Hepatic stellate cell (primary cell): Measurements from ENCODE around the gene PVALEF.
"Not testable (repeated sequence)": the region's sequence is repeated elsewhere in the genome, so short reads cannot be mapped to it uniquely, and the experiment has no call there.

ENCODE experiments used
- DNase-seq: peaks from one replicate; pipeline ENCODE4 v3.0.0; 2011; ENCODE audit warnings: low spot score

PVALEF gene

DNA sequence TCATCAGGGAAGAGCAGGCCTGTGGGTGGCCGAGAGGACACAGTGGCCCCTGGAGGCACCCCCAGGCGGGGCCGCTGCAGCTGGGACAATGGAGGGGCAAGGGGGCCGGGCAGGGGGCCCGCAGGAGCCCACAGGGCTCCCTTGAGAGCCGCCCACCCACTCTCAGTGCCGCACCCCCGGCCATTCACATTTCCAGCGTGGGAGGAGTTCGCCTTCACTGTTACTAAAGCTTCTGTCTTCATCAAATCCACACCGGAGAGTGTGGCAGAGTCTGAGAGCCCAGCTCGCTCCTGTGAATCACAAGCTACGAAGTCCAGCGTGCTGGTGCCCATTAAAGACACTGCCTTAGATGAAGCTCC, 20.9 kb upstream of the PVALEF start:
- DNase-seq: no peak

GRCh38 chr17:81146208-81146607, 19.1 kb upstream of the PVALEF start:
- not testable (repeated sequence) for DNase-seq

- no peak for DNase-seq
Measured at GRCh38 chr17:81147701-81148100, 17.6 kb upstream of the PVALEF start.

GRCh38 chr17:81148571-81148970, 16.7 kb upstream of the PVALEF start:
- no peak for DNase-seq

GRCh38 chr17:81148986-81149533, 16.2 kb upstream of the PVALEF start:
- DNase-seq: no peak

DNA sequence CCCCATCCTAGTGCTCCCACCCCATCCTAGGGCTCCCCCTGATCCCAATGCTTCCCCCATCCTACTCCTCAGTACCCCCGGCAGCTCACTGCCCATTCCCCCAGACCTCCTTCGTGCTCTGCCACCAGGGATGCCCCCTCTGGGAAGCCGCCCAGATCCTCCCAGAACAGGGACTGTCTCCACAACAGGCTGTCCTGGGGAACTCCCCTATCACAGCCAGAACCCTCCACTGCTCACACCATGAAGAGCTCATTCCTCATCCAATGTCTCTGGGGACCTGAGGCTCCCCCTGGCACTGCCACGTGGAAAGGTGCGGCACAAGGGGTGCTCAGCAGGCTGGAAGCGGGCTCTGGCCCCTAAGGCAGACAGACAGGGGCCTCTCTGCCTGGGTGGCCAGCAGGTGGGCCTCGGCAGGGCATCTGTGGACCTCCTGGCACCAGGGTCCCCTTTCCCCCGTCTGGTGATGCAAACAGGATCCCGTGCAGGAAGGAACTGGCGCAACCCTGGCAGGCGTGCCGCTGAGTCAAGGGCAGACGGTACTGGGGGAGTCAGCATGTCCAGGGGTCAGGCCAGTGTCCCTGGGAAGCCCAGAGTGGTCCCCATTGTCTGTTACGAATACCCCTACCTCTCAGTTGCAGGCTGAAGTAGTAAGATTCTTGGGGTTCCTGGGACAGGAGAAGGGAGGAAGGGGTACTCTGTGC, 14.8 kb upstream of the PVALEF start:
- DNase-seq: no peak

DNA sequence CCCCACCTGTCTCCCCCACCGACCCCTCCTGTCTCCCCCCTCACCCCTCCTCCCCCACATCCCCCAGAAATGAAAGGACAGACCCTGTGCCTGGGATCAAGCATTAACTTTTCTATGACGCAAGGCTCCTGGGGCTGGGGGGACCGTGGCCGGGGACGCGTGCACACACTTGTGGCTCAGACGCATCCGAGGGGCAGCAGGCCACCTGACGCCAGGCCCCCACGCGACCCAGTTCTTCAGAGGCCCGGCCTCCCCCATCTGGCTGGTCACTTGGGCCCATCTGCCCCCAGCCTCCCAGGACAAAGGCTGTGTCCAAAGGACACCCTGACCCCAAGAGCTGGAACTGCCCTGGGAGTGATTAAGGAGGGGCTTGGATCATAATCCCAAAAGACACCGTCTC, 14.0 kb upstream of the PVALEF start:
- DNase-seq: no peak

DNA sequence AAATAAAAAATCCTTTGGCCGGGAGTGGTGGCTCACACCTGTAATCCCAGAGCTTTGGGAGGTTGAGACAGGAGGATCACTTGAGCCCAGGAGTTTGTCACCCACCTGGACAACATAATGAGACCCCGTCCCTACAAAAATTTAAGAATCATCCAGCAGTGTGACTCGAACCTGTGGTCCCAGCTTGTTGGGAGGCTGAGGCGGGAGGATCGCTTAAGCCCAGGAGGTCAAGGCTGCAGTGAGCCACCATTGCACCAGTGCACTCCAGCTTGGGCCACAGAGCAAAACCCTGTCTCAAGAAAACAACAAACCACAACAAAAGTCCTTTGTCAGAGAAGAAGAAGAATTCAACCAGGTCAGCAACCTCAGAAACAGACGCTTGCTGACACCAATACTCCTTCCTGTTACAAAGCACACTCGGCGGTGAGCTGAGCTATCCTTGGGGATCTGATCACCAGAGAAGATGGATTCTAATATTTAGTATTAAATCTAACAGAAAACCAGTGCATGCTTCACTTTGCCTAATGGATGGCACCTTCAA, 12.9 kb upstream of the PVALEF start:
- DNase-seq: no peak

DNA sequence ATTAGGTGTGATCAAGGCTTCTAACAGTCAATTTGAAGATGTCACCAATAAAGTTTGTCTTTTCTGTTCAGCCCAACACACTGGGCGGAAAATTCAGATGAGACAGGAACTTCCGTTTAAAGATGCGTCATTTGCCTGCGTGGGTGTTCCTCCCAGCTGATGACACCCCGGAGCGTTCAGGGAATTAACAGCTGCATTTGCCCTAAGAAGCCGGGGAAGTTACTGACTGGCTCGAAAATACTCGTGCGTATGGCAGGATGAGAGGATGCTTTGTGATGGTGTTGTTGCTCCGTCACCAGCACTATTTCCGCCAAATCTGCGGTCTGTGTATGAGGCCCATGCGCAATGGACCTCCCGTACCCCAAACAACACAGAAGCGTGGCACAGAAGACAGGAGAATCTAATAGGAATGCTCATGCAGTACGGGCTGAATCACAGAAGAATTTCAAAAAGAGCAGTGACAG, 11.9 kb upstream of the PVALEF start:
- DNase-seq: no peak

GRCh38 chr17:81154016-81154415, 11.3 kb upstream of the PVALEF start:
- not testable (repeated sequence) for DNase-seq

DNA sequence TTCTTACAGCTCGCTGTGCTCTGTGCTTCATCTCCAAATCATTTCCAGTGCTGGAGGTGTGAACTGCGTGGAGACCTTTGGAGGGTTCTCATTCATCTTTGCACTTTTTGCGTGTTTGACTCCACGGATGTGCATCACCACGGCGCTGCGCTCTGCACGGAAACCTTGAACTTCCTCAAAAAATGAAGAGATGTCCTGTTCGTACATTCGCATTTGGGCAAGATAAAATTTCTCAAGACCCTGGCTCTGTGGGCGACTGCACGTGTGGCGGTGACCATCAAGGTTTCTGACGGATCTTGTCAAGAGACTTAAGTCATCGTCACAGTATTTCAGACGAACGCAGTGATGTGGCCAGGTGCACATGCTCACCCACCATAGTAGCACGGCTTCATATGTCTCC, 10.3 kb upstream of the PVALEF start:
- no peak for DNase-seq

DNA sequence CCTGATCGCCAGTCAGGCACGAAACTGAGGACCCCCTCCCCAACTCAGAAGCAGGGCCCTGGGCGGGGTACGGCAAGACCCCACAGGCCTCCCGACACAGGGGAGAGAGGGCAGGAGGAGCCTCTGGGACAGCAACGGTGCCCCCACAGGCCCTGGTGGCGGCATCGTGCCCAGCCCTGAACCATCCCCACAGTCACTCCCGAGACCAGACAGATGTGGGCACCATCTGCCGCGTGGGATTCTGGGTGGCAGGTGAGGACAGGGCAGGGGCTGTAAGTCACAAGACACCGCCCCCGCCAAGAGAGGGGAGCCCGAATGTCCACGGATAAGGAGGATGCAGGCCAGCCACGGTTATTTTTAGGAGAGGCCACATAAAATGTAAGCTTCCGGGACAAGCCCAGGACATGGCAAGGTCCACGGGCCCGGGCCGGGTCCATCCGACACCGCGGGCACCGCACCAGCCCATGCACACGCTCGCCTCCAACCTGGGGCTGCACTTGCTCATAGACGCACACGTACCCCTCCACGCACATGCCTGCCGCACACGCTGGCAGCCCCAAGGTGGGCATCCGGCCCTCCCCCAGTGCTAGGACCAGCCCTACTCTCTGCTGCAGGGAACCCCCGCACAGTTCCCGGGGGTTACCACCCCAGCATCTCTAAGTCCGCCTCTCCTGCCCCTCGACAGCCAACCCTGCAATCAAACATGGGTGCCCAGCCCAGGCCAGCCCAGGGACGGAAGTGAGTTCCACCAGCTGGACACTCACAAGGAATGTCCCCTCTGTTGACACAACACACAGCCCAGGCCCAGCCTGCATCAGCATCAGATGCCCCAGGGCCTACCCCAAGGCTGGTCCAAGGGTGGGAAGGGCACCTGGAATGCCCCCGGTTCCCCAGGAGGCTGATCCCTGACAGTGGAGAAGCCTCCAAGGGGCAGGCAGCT, 8.2 kb upstream of the PVALEF start:
- DNase-seq: no peak

DNA sequence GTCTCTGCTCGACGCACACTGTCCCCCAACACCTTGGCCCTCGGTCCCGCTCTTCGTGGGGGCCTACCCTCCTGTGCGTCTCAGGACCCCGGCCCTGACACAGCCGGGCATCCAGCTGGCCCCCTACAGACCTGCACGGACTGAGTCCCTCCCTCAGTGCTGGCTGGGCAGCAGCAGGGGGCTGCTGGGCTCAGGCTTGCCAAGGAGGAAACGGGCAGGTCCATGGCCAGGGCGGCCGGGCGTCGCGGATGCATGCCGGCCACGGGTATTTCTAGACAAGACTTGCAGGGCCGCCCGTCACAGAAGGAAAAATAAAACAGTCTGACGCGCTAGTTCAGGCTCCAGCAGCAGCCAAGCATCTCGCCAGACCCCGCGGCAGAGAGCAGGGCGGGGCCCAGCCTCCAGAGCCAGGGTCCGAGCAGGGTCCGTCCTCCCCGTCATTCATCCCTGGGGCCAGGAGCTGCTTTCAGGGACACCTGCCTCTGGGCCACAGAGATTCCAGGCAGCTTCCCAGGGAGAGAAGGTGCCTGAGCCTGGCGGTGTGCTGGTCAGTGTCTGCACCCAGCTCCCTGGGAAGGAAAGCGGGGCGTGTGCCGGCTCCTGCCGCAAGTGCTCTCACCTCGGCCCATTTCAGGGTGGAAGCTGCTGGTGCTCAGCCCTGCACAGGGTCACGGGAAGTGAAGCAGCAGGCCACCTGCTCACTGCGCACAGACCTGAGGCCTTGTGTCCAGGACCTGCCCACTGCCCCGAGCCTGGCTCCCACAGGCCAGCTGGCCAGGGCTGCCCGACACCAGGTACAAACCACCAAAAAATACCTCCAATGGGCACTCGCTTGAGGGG, 7.2 kb upstream of the PVALEF start:
- no peak for DNase-seq

DNA sequence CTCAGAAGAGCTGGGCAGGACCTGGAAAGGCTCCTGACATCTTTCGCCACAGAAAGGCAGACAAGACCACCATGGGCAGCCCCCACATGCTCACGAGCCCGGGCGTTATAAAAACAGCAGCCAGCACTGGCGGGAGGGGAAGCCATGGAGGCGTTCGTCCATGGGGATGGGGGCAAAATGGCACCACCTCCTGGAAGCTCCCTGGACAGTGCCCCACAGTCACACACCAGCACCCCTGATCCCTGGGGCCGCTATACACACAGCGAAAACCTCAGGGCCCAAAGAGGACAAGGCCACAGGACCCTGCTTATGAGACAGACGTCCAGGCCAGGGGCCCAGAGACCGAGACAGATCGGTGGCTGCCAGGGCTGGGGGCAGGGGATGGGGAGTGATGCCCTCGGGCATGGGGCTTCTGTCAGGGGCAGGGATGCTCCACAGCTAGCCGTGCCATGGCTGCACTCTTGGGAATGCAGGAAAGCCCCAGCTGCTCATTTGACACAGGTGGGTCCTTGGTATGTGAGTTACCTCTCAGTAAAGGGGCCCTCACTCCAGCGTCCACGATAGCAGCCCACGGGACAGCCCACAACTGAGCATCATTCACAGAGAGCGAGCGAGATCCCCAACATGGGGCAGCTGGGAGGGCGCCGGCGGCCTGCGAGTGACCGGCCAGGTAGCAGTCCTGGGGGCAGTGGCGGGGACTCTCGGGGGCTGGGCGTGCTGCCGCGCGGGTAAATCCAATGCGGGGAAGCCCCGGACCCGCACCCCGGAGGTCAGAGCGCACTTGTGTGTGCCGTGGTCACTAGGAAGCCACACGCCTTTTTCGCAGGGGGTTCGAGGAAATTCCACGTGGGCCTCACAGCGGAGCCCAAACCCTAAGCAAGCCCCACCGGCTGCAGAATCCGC, 6.4 kb upstream of the PVALEF start:
- no peak for DNase-seq

- no peak for DNase-seq
Measured at GRCh38 chr17:81159611-81160265, 5.6 kb upstream of the PVALEF start.

- DNase-seq: no peak
Measured at GRCh38 chr17:81160306-81160705, 5.0 kb upstream of the PVALEF start.

DNA sequence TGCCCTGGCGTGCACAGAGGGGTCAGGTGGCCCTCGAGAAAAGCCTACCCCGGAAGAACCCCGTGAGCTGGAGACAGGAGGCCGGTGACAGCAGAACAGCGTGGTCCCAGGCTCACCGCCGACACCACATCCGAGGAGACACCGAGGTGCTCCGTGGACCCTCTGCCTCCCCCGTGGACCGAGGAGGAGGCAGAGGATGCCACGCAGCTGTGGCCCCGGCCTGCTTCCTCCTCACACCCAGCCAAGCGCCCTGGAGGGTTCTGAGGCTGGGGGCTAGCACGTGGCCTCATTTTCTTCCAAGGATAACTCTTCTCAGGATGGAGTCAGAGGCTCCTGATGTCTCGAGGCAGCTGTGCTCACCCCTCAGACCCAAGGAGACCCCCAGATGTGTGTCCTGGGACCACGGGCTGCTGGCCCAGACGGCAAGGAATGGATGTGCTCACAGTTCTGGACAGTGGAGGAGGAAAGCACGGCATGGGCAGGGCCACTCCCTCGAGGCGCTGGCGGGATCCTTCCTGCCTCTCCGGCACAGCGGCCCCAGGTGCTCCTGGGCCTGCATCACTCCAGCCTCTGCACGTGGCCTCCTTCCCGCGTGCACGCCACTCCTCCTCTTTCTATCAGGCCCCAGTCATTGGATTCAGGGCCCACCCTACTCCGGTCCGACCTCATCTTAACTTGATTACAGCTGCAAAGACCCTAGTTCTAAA, 4.4 kb upstream of the PVALEF start:
- no peak for DNase-seq

GRCh38 chr17:81161536-81161935, 3.8 kb upstream of the PVALEF start:
- no peak for DNase-seq

- DNase-seq: no peak
Measured at GRCh38 chr17:81161972-81162371, 3.3 kb upstream of the PVALEF start.

DNA sequence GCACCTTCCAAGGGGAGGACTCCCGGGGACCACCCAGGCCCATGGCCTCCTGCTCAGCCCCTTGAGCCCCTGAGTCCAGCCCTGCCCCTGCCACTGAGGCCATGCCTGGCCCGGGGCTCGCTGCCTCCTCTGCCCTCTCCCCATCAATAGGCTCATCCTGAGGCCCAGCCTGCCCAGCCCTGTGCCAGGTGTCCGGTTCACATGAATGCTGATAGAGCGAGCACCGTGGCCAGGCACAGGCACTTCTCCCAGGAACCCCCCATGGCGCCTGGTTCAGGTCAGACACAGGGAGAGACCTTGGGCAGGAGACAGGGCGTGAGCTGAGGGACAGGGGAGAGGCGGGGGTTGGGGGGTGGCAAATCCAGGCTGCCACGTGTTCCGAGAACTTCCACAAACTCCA, 2.8 kb upstream of the PVALEF start:
- no peak for DNase-seq
